HCT116 (cell line): ENCODE results near the gene HHATL. TPM values are rescaled to one million over a fixed set of nuclear protein-coding genes. Genes with fewer than 3 reads are reported as not detected.

Experiments used
- ATAC-seq: fragments of 200-7000 bp; cut with Tn5 transposase; 2 replicates; pipeline ENCODE4 v1.9.1; 2020; ENCODE audit warnings: mild to moderate bottlenecking, moderate library complexity
- BruUV-seq: library from RNA; stranded (reverse); fragments of 400-500 nt; replicated peaks from 2 replicates; lab custom pipeline; 2021; lab: Mats Ljungman, UMichigan
- CTCF ChIA-PET: fragments of 300-600 bp; sonication (Branson Sonifier 250); formaldehyde crosslinking; loops from one replicate; lab custom pipeline; 2021; ENCODE audit warnings: antibody characterized with exemption; lab: Charles Lee
- POLR2A ChIA-PET: fragments of 300-600, 350-600 bp; sonication (Branson Sonifier 250); formaldehyde crosslinking; loops from one replicate; lab custom pipeline; 2021; ENCODE audit warnings: antibody characterized with exemption; lab: Charles Lee
- RAD21 ChIA-PET, 2 experiments: fragments of 300-600 bp; sonication (Branson Sonifier 250); formaldehyde crosslinking; loops; one replicate each; lab custom pipeline; 2023; ENCODE audit warnings: low total read pairs in 2 of 2; ENCODE audit not compliant: uncharacterized antibody in 2 of 2, unreplicated experiment in 2 of 2, low non-redundant PET in 1 of 2; lab: Charles Lee
- DNase-seq: peaks from one replicate; pipeline ENCODE4 v3.0.0-alpha.2; 2010; ENCODE audit warnings: low read depth, low spot score
- H2AFZ ChIP-seq: fragments of 200-600 bp; shearing (Covaris generic), sonication (generic); 2 replicates; pipeline ENCODE4 v1.6.1; 2017; ENCODE audit warnings: low read depth, mixed run types, mixed read lengths, antibody characterized with exemption, low read length; ENCODE audit not compliant: poor library complexity, severe bottlenecking
- H3K27ac ChIP-seq: 2 replicates; pipeline ENCODE4 v1.5.1; 2012; ENCODE audit warnings: low read depth, low read length
- H3K27me3 ChIP-seq: fragments of 200-600 bp; sonication (generic); 2 replicates; pipeline ENCODE4 v1.6.1; 2016; ENCODE audit warnings: mixed run types, low read length, mixed read lengths; ENCODE audit not compliant: insufficient read depth
- H3K36me3 ChIP-seq, 2 experiments: fragments of 200-500 bp in 1 of 2; fragments of 200-600 bp in 1 of 2; sonication (Bioruptor generic) in 1 of 2; sonication (generic) in 1 of 2; 2 replicates each; pipeline versions ENCODE4 v1.5.1 to v1.6.1; 2014 to 2016; ENCODE audit warnings: low read length in 2 of 2, inconsistent platforms in 1 of 2, mixed read lengths in 1 of 2, mixed run types in 1 of 2; ENCODE audit not compliant: insufficient read depth in 2 of 2, control insufficient read depth in 1 of 2
- H3K4me1 ChIP-seq, 2 experiments: fragments of 200-600 bp in 1 of 2; sonication (generic) in 1 of 2; 2 replicates each; pipeline versions ENCODE4 v1.5.1 to v1.6.1; 2012 to 2017; ENCODE audit warnings: low read length in 2 of 2, inconsistent platforms in 1 of 2, mild to moderate bottlenecking in 1 of 2, mixed read lengths in 1 of 2, mixed run types in 1 of 2, moderate library complexity in 1 of 2; ENCODE audit not compliant: insufficient read depth in 2 of 2, control insufficient read depth in 1 of 2
- H3K4me2 ChIP-seq: fragments of 200-600 bp; sonication (generic); 2 replicates; pipeline ENCODE4 v1.6.1; 2017; ENCODE audit warnings: mixed run types, low read length, mixed read lengths
- H3K4me3 ChIP-seq, 2 experiments: fragments of 200-600 bp in 1 of 2; sonication (generic) in 1 of 2; replicated peaks in 1 of 2; 2 replicates each; pipeline ENCODE4 v1.5.1; 2011 to 2016; ENCODE audit warnings: low read length in 2 of 2, control low read depth in 1 of 2, low read depth in 1 of 2, mild to moderate bottlenecking in 1 of 2, mixed read lengths in 1 of 2, mixed run types in 1 of 2
- H3K79me2 ChIP-seq: fragments of 200-600 bp; sonication (generic); 2 replicates; pipeline ENCODE4 v1.6.1; 2017; ENCODE audit warnings: mild to moderate bottlenecking, mixed run types, low read length, moderate library complexity, mixed read lengths; ENCODE audit not compliant: insufficient read depth
- H3K9ac ChIP-seq: fragments of 200-600 bp; sonication (generic); 2 replicates; pipeline ENCODE4 v1.6.1; 2016; ENCODE audit warnings: low read length, mixed read lengths
- H3K9me2 ChIP-seq: fragments of 200-600 bp; sonication (generic), shearing (Covaris generic); 2 replicates; pipeline ENCODE4 v1.6.1; 2017; ENCODE audit warnings: mixed run types, mild to moderate bottlenecking, moderate library complexity; ENCODE audit not compliant: insufficient read depth
- H3K9me3 ChIP-seq, 2 experiments: fragments of 200-500 bp in 1 of 2; fragments of 200-600 bp in 1 of 2; sonication (Bioruptor generic) in 1 of 2; sonication (generic) in 1 of 2; 2 replicates each; pipeline ENCODE4 v1.6.1; 2014 to 2017; ENCODE audit warnings: low read length in 2 of 2, mixed read lengths in 2 of 2, inconsistent platforms in 1 of 2, low read depth in 1 of 2, mild to moderate bottlenecking in 1 of 2, mixed run types in 1 of 2, moderate library complexity in 1 of 2; ENCODE audit not compliant: control insufficient read depth in 1 of 2, insufficient read depth in 1 of 2
- H4K20me1 ChIP-seq: fragments of 200-600 bp; sonication (generic), shearing (Covaris generic); 2 replicates; pipeline ENCODE4 v1.6.1; 2017; ENCODE audit warnings: mixed run types, mild to moderate bottlenecking, moderate library complexity; ENCODE audit not compliant: insufficient read depth
- CBX3 ChIP-seq: IDR thresholded peaks from 2 replicates; pipeline ENCODE4 v1.6.1; 2012; ENCODE audit warnings: low read depth
- EGR1 ChIP-seq: IDR thresholded peaks from 2 replicates; pipeline ENCODE4 v1.6.1; 2012; ENCODE audit warnings: low read depth
- ELF1 ChIP-seq: IDR thresholded peaks from 2 replicates; pipeline ENCODE4 v1.6.1; 2012; ENCODE audit warnings: low read depth, borderline replicate concordance
- FOSL1 ChIP-seq: IDR thresholded peaks from 2 replicates; pipeline ENCODE4 v1.6.1; 2012; ENCODE audit warnings: low read depth
- JUND ChIP-seq: IDR thresholded peaks from 2 replicates; pipeline ENCODE4 v1.6.1; 2012
- POLR2AphosphoS5 ChIP-seq: IDR thresholded peaks from 2 replicates; pipeline ENCODE4 v1.6.1; 2011; ENCODE audit warnings: mild to moderate bottlenecking, low read depth, low read length, moderate library complexity
- YY1 ChIP-seq: IDR thresholded peaks from 2 replicates; pipeline ENCODE4 v1.6.1; 2011; ENCODE audit warnings: low read length, low read depth, moderate library complexity, mild to moderate bottlenecking; ENCODE audit not compliant: insufficient replicate concordance; ENCODE audit errors: extremely low read depth
- ZNF274 ChIP-seq: fragments of 200-500 bp; sonication (Bioruptor generic); IDR thresholded peaks from 2 replicates; pipeline ENCODE4 v1.6.1; 2014; ENCODE audit warnings: mild to moderate bottlenecking, low read depth, low read length, inconsistent platforms
- intact Hi-C: fragments of 100-400 bp; cut with micrococcal nuclease; formaldehyde crosslinking; loops from 2 replicates; pipeline ENCODE4 v1.10.0; 2022
- total RNA-seq: library from RNA; stranded (reverse); gene quantifications from one replicate; pipeline ENCODE4 v1.2.1, GENCODE V29; 2021; ENCODE audit not compliant: unreplicated experiment
- TF ChIP-seq, protein P1 (sequence below): IDR thresholded peaks from 2 replicates; pipeline ENCODE4 v1.6.1; 2011; ENCODE audit warnings: mild to moderate bottlenecking, low read length, moderate library complexity; ENCODE audit not compliant: insufficient replicate concordance; ENCODE audit errors: extremely low read depth

HHATL gene
- total RNA-seq, 1 experiment from 2014 or later: 0.52 TPM

DNA sequence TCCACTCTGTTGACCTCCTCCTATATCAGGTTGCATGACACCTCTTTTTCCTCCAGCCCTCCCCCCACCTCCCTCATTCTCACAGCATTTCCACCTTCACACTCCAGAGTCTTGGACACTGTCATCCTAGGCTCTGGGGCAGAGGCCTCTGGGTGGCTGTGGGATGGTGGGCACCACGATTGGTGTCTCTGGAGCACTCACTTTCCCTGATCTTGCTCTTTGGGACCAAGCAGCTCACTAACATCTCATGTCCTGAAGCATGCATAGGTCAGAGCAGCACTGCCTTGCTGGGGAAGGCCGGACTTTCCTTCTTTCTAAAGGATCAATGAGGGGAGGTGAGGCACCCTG, 34.2 kb downstream of the HHATL start (continued):
- TF ChIP-seq EGR1: no peak
- no peak for TF ChIP-seq FOSL1
- TF ChIP-seq YY1: no peak
- TF ChIP-seq JUND: no peak
- no peak for TF ChIP-seq CBX3
- no peak for TF ChIP-seq ZNF274
- TF ChIP-seq, protein P1, sequence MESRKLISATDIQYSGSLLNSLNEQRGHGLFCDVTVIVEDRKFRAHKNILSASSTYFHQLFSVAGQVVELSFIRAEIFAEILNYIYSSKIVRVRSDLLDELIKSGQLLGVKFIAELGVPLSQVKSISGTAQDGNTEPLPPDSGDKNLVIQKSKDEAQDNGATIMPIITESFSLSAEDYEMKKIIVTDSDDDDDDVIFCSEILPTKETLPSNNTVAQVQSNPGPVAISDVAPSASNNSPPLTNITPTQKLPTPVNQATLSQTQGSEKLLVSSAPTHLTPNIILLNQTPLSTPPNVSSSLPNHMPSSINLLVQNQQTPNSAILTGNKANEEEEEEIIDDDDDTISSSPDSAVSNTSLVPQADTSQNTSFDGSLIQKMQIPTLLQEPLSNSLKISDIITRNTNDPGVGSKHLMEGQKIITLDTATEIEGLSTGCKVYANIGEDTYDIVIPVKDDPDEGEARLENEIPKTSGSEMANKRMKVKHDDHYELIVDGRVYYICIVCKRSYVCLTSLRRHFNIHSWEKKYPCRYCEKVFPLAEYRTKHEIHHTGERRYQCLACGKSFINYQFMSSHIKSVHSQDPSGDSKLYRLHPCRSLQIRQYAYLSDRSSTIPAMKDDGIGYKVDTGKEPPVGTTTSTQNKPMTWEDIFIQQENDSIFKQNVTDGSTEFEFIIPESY: no peak
- TF ChIP-seq, all 23 proteins: peak for 0

DNA sequence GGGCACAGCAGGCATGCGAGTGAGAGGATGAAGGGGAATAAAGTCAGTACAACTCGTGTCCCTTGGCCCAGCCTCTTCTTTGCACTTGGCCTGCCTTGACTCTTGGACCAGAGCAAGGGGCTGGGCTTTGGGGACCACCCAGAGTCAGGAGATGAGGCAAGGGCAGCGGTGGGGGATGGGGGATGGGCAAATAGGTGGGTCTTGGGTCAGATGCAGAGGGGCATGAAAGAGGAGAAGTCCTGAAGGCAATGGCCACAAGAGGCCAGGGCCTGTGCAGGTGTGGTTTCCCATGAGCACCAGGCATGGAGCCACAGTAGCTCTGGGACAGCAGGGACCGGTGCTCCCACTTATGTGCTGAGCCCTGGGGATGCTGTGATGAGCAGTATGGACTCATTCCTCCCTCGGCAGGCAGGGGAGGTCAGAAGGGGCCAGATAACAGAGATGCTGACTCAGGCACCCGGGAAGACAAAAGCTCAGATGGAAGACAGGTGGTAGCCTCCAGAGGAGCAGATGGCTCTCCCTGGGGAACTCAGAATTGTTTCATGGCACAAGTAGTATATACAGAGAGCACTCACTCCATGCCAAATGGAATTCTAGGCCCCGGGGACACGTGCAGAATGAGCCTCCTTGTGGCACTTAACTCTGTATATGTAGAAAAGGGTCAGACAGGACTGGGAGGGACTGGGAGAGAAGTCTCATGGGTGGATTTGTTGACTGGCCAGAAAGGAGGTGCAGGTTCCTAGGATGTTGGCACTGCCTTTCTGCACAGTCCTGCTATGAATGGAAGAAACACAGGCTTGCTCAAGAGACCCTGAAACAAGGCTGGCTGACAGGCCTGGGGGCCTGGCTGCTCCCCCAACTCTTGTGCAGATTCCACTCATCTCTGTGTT, 34.8 kb downstream of the HHATL start:
- TF ChIP-seq CBX3: no peak
- peak; percentile 26; the same call in 1 of the 2 replicates for TF ChIP-seq POLR2AphosphoS5
- TF ChIP-seq ELF1: no peak
- TF ChIP-seq, all 23 proteins: peak for 1
- ChIA-PET CTCF (no interaction called here), POLR2A (no interaction called here)

More for the DNA sequence above, 34.8 kb downstream of the HHATL start:
- RAD21 ChIA-PET: no interaction called here
- no peak overlapping the region for H3K27ac ChIP-seq
- intact Hi-C loops: no loop called here
- ATAC-seq: 0 out of 2 replicates have a peak, but pooled peaks have one; percentile 13
- no peaks in the 10 kb centered on the region for H3K9me3 ChIP-seq
- no peak overlapping the region for H2AFZ ChIP-seq
- DNase-seq: no peak
- H3K4me2 ChIP-seq: no peak overlapping the region
- no peaks in the 10 kb centered on the region for H3K79me2 ChIP-seq
- no peaks in the 10 kb centered on the region for H4K20me1 ChIP-seq
- H3K4me1 ChIP-seq: no peaks in the 10 kb centered on the region
- BruUV-seq: no TSS peak
- H3K9me2 ChIP-seq: no peaks in the 10 kb centered on the region
- H3K9ac ChIP-seq: no peak overlapping the region
- H3K36me3 ChIP-seq: no peaks in the 10 kb centered on the region
- no peaks in the 10 kb centered on the region for H3K27me3 ChIP-seq
- no peak overlapping the region for H3K4me3 ChIP-seq
